Left lung (tissue), 10 donors: ENCODE measurements around the gene CYP4F2. TPM values are rescaled to one million over a fixed set of nuclear protein-coding genes. Genes with fewer than 3 reads are reported as not detected.
"Not testable (repeated sequence)": the region's sequence is repeated elsewhere in the genome, so short reads cannot be mapped to it uniquely, and the experiment has no call there.

Experiments used
- ATAC-seq: fragments of 200-7000 bp; cut with Tn5 transposase; one replicate; pipeline ENCODE4 v1.9.1; 2020; ENCODE audit warnings: moderate library complexity
- DNase-seq, 4 donors: peaks; one replicate each; pipeline ENCODE4 v3.0.0-alpha.2; 2013 to 2020
- H3K27ac ChIP-seq, 2 donors: fragments of 200-600 bp; sonication (generic) in 1 of 2; one replicate each; pipeline versions ENCODE4 v1.5.0 to v1.8.0; 2020 to 2021
- H3K27me3 ChIP-seq, 2 donors: fragments of 200-600 bp; sonication (generic) in 1 of 2; one replicate each; pipeline versions ENCODE4 v1.5.0 to v1.8.0; 2020 to 2021
- H3K36me3 ChIP-seq, 2 donors: fragments of 200-600 bp; sonication (generic) in 1 of 2; one replicate each; pipeline versions ENCODE4 v1.5.0 to v1.8.0; 2020 to 2021
- H3K4me1 ChIP-seq, 2 donors: fragments of 200-600 bp; one replicate each; pipeline ENCODE4 v1.8.0; 2021
- H3K4me3 ChIP-seq, 2 donors: fragments of 200-600 bp; sonication (generic) in 1 of 2; one replicate each; pipeline versions ENCODE4 v1.5.0 to v1.8.0; 2020 to 2021; ENCODE audit warnings: mild to moderate bottlenecking in 1 of 2
- H3K9me3 ChIP-seq, 2 donors: fragments of 200-600 bp; sonication (generic) in 1 of 2; one replicate each; pipeline versions ENCODE4 v1.5.0 to v1.8.0; 2020 to 2021
- intact Hi-C, 2 donors: fragments of 100-400 bp; cut with DNase I; formaldehyde crosslinking; loops; one replicate each; pipeline versions ENCODE4 v1.11.2 to v1.14.2; 2022
- polyA plus RNA-seq, 6 donors: library from polyadenylated mRNA; unstranded; fragments of 120-200 nt; gene quantifications; one replicate each; pipeline ENCODE4 v1.2.1, GENCODE V29; 2013; ENCODE audit not compliant: insufficient read length in 6 of 6
- total RNA-seq, 2 donors: library from RNA; stranded (reverse); fragmentation: NEBNext Ultra II Directional; extraction: Animal tissue kit (Norgen Biotek cat#: 25700); gene quantifications; one replicate each; pipeline ENCODE4 v1.2.1, GENCODE V29; 2021
- TF ChIP-seq, protein P1 (sequence below), 2 donors: fragments of 200-600 bp; sonication (generic) in 1 of 2; IDR thresholded peaks; one replicate each; pipeline versions ENCODE4 v1.5.0 to v1.8.0; 2021; ENCODE audit warnings: antibody characterized with exemption in 2 of 2
- donor health status: DM: no; HTN: yes; CAD: no.
- donor health status: DM: no; HTN: no; CAD: no.

Gene CYP4F2
- total and polyA plus RNA-seq, 8 donors = 0.34 TPM; not detected in 7

DNA sequence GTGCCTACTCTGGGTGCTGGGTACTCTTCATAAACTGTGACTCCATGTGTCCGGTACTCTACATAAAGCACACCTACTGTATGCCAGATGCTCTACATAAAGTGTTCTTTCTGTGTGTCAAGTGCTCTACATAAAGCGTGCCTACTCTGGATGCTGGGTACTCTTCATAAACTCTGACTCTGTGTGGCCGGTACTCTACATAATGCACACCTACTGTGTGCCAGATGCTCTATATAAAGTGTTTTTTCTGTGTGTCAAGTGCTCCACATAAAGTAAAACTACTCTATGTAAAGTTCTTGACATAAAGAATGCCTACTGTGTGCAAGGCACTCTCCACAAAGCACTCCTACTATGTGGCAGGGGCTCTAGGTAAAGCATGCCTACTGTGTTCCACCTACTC lies 38.3 kb upstream of the CYP4F2 start:
- no peak overlapping the region for H3K27ac ChIP-seq

DNA sequence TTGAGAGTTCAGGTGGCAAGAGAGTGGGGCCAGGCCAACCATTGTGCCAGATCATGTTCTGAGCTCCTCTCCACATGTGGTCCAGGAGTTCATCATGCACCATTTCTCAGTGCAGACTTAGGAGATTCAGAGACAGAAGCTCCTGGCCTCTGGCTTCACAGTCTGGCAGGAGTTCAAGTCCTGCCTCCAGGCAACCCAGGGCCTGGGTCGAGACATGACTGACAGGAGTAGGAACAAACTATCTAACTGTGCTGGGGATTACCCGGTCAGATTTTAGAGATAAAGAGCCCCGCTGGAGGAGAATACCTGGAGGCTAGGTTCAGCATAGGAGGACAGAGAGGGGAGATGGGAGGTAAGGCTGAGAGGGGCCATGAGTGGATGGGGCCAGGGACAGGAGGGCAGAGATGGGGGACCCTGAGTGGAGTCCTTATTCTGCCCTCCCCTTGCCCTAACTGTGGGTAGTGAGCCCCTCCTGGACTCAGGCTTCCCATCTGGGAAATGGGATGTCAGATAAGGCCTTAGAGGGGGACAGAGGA lies 37.4 kb upstream of the CYP4F2 start:
- Histone ChIP-seq H3K27me3 (peaks cover 5 to 7% of the 10 kb centered on the region in 2 donors), H3K9me3 (peaks cover 0 to 4% of the 10 kb centered on the region in 2 donors), H3K27ac (no peak overlapping the region), H3K4me3 (no peak overlapping the region), H3K4me1 (no peaks in the 10 kb centered on the region), H3K36me3 (no peaks in the 10 kb centered on the region)
- no peak for ATAC-seq
- DNase-seq = no peak
- intact Hi-C loops = no loop called here
- TF ChIP-seq, protein P1, sequence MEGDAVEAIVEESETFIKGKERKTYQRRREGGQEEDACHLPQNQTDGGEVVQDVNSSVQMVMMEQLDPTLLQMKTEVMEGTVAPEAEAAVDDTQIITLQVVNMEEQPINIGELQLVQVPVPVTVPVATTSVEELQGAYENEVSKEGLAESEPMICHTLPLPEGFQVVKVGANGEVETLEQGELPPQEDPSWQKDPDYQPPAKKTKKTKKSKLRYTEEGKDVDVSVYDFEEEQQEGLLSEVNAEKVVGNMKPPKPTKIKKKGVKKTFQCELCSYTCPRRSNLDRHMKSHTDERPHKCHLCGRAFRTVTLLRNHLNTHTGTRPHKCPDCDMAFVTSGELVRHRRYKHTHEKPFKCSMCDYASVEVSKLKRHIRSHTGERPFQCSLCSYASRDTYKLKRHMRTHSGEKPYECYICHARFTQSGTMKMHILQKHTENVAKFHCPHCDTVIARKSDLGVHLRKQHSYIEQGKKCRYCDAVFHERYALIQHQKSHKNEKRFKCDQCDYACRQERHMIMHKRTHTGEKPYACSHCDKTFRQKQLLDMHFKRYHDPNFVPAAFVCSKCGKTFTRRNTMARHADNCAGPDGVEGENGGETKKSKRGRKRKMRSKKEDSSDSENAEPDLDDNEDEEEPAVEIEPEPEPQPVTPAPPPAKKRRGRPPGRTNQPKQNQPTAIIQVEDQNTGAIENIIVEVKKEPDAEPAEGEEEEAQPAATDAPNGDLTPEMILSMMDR (IDR thresholded peaks at IDR 0.05) = no peak

More for the DNA sequence above, 38.3 kb upstream of the CYP4F2 start:
- Histone ChIP-seq H3K4me1 (no peaks in the 10 kb centered on the region), H3K27me3 (peaks cover 1 to 7% of the 10 kb centered on the region in 2 donors), H3K9me3 (peaks cover 0 to 4% of the 10 kb centered on the region in 2 donors), H3K36me3 (no peaks in the 10 kb centered on the region), H3K4me3 (no peak overlapping the region)
- TF ChIP-seq, protein P1 (IDR thresholded peaks at IDR 0.05) = no peak
- DNase-seq (no peak), ATAC-seq (no peak)
- intact Hi-C loops = no loop called here

DNA sequence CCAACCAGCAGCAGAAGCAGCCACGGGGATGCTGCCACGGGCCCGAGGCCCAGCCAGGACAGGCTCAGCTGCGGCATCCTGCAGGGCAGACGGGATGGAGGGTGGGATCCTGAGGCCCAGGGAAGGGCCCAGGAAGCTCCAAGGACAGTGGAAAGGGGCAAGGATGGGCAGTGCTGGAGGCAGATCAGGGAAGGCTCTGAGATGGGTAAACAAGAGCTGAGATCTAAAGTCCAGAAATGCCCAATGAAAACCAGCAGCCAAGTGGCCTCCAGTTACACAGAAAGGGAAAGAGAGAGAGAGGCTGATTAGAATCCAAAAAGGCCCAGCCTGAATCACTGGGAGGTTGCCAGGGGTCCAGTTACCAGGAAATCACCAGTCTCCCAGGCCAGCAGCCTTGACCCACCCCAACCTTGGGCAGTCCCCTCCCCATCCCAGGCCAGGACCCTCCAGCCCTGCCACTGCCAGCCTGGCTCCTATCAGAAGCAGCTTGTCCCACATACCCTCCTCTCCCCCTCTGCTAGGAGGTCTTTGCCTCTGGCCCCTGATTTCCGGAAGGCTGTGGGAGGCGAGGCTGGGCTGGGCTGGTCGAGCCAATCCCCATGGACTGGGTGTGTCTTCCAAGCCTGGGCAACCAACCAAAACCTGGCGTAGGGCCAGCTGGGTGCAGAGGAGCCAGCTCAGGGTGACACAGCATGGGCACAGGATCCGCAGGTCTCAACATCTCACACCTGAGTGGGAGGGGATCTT lies 36.6 kb upstream of the CYP4F2 start, which contains the start of gene CYP4F11:
Gene CYP4F11 (minus strand): TSS at position 198 of the 747 bp plus-strand sequence. CDS start 121 bp downstream, at position 77.
- Histone ChIP-seq H3K4me1 (no peaks in the 10 kb centered on the region), H3K36me3 (no peaks in the 10 kb centered on the region), H3K27ac (no peak within 1 kb of the TSS), H3K27me3 (peaks cover 2 to 5% of the 10 kb centered on the region in 2 donors), H3K4me3 (no peak within 1 kb of the TSS), H3K9me3 (peaks cover 0 to 4% of the 10 kb centered on the region in 2 donors)
- peak; percentile 18 for ATAC-seq
- peak in 1 of 4 donors; percentile 83 for DNase-seq
- TF ChIP-seq, protein P1 (IDR thresholded peaks at IDR 0.05) = no peak
- intact Hi-C loops = no loop called here

DNA sequence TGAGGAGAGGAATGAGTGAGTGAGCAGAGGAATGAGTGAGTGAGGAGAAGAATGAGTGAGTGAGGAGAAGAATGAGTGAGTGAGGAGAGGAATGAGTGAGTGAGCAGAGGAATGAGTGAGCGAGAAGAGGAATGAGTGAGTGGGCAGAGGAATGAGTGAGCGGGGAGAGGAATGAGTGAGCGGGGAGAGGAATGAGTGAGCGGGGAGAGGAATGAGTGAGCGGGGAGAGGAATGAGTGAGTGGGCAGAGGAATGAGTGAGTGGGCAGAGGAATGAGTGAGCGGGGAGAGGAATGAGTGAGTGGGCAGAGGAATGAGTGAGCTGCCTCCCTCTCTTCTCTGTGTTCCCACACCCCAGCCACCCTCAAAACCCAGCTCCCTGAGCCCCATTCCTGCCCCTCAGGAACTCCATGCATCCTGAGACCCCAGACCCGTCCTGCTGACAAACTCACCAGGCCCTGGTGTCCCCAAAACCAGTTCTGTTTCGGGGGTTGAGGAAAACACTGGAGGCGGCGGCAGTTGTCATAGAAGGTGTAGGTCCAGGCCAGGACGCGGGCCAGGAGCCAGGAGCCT lies 36.0 kb upstream of the CYP4F2 start:
- H3K36me3 ChIP-seq, intact Hi-C loops, H3K27me3 ChIP-seq, H3K4me1 ChIP-seq, H3K27ac ChIP-seq, H3K4me3 ChIP-seq, ATAC-seq, DNase-seq, H3K9me3 ChIP-seq: not testable (repeated sequence)

DNA sequence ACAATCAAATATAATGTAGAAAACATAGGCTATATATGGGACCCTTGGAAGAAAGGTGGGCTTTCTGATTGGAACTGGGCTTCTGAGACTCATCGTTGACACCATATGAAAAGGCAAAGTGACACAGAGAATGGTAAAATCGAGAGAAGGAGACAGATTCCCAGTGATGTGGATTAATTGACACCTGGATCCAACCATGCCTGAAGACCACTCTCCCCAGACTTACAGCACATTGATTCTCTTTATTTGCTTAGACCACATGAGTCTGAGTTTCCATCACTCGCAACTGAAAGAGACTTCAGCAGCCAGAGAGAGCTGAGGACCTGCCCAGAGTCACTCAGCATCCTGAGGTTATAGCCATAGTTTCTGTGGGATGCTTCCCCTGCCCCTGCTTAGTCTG lies 30.4 kb upstream of the CYP4F2 start:
- H3K36me3 ChIP-seq = no peaks in the 10 kb centered on the region
- no peaks in the 10 kb centered on the region for H3K9me3 ChIP-seq
- intact Hi-C loops = no loop called here
- ATAC-seq (no peak), DNase-seq (no peak)
- no peak overlapping the region for H3K4me3 ChIP-seq
- no peaks in the 10 kb centered on the region for H3K4me1 ChIP-seq
- H3K27me3 ChIP-seq = peaks cover 5 to 11% of the 10 kb centered on the region in 2 donors
- TF ChIP-seq, protein P1 (IDR thresholded peaks at IDR 0.05) = no peak
- no peak overlapping the region for H3K27ac ChIP-seq
